ENCODE results near the gene MYT1. TPM values are rescaled to one million over a fixed set of nuclear protein-coding genes. Genes with fewer than 3 reads are reported as not detected.

MYT1 gene
- polyA plus RNA-seq, 1 of the 3 experiments (the other 2 are of a cell fraction), result 0.10 TPM

DNA sequence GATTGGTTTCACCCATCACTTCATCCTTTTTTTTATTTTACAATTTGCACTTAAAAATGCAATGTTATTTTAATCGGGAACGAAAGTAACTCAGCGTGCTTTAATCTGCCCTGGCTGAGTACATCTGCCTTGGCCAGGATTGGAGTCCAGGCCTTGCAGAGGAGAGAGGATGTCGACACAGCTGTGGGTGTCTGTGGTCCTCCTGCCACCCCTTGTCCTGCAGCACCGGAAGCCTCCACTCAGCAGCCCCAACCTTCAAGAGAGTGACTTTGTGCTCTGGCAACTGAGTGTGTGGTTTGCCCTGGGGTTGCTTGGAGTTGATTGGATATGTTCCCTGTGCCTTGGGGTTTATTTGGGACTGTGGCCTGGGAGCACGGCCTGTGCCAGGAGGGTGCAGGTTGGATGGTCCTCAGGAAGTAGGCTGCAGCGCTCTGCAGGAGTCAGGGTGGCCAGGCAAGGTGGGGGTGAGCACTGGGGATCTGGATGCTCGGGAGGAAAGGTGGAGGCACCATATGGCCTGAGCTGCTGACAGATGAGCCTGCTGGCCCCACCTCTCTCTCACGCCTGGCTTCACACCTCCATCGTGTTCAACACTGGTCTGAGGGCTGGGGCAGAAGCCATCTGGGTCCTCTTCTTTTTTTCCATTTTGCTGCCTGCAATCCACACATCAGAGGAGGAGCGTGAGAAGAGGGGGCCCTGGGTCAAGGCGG is 4.3 kb downstream of the MYT1 start:
- H4K20me1 ChIP-seq (ENCODE audit: insufficient read depth), result no peaks in the 10 kb centered on the region
- H3K4me3 ChIP-seq (ENCODE audit: low read depth in 2 of 2, low read length in 1 of 2), result no peak overlapping the region
- H2AFZ ChIP-seq (ENCODE audit: low read depth), result no peak overlapping the region
- H3K79me2 ChIP-seq (ENCODE audit: insufficient read depth), result no peaks in the 10 kb centered on the region
- H3K4me1 ChIP-seq (ENCODE audit: control insufficient read depth in 1 of 2, insufficient read depth in 2 of 2, low read depth in 1 of 2, low read length in 1 of 2), result peaks cover 0 to 48% of the 10 kb centered on the region in 2 experiments; a peak in 2 of 4 replicates
- H3F3A ChIP-seq (replicated peaks; ENCODE audit: insufficient read depth), result no peaks in the 10 kb centered on the region
- WGBS (ENCODE audit: low lambda C conversion rate), result 47% methylated on average over 9 of the region's 12 CpGs
- H3K9ac ChIP-seq, result no peak overlapping the region
- TF ChIP-seq YY1 (IDR thresholded peaks at IDR 0.05; ENCODE audit: low read depth) (no peak), RXRA (IDR thresholded peaks at IDR 0.05; ENCODE audit: borderline replicate concordance, low read depth) (no peak), MXI1 (IDR thresholded peaks at IDR 0.05; ENCODE audit: low read depth, low read length) (no peak), RAD21 (IDR thresholded peaks at IDR 0.05; ENCODE audit: low read length) (no peak), GATA2 (CRISPR knock-in tag; IDR thresholded peaks at IDR 0.05) (no peak), POLR2AphosphoS5 (IDR thresholded peaks at IDR 0.05; ENCODE audit: low read depth, low read length) (no peak), JUND (IDR thresholded peaks at IDR 0.05) (no peak), MEF2A (IDR thresholded peaks at IDR 0.05; ENCODE audit: borderline replicate concordance, low read depth) (no peak), TAF1 (IDR thresholded peaks at IDR 0.05; ENCODE audit: borderline replicate concordance, low read depth, low read length) (no peak), EZH2phosphoT487 (IDR thresholded peaks at IDR 0.05; ENCODE audit: borderline replicate concordance, low read depth) (no peak), FOXM1 (IDR thresholded peaks at IDR 0.05; ENCODE audit: low read depth) (no peak), FOSL2 (IDR thresholded peaks at IDR 0.05; ENCODE audit: borderline replicate concordance, low read depth) (no peak)
- TF ChIP-seq, protein P1, sequence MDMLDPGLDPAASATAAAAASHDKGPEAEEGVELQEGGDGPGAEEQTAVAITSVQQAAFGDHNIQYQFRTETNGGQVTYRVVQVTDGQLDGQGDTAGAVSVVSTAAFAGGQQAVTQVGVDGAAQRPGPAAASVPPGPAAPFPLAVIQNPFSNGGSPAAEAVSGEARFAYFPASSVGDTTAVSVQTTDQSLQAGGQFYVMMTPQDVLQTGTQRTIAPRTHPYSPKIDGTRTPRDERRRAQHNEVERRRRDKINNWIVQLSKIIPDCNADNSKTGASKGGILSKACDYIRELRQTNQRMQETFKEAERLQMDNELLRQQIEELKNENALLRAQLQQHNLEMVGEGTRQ (IDR thresholded peaks at IDR 0.05; ENCODE audit: borderline replicate concordance, low read depth, low read length), result no peak
- H3K27ac ChIP-seq (ENCODE audit: low read depth in 2 of 2, low read length in 1 of 2), result peak overlapping the region in 1 of 2 experiments; percentile 65; a peak in 2 of 4 replicates
- DNase-seq, result peak; percentile 71
- H3K9me2 ChIP-seq, result no peaks in the 10 kb centered on the region
- no peaks in the 10 kb centered on the region for H3K36me3 ChIP-seq (replicated peaks in 1 of 2; ENCODE audit: control insufficient read depth in 1 of 2, insufficient read depth in 2 of 2, low read length in 1 of 2)
- CTCF ChIA-PET, result interaction anchor here (1.0 to 1.5 kb wide), 4 partner anchors 13 to 48 kb away, joined by 3 to 4 read pairs (median 3); no protein-coding TSS in a partner anchor
- POLR2A ChIA-PET, result no interaction called here
- H3K9me3 ChIP-seq, result no peaks in the 10 kb centered on the region
- peaks cover 33% of the 10 kb centered on the region for H3K27me3 ChIP-seq (ENCODE audit: insufficient read depth)
- no peak overlapping the region for H3K4me2 ChIP-seq

DNA sequence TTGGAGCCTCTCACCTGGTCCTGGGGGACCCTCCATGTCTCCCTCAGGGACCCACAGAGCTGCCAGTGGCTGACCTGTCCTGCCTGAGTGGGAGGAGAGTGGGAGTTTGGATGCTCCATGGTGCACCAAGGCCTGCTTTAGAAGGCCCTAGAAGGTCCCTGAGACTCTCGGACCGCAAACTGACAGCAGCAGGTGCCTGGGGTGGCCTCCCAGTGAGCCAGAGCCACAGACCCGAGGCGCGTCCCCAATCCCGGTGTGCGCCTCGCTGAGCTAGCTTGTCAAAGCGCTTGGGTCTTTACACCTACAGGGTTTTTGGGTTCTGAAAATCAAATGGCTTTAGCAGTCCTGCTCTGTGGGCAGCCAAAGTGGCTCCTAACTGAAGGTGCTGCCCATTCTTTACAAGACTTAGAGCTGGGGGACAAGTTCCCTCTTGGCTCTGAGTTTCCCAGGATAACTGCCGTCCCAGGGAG is 4.9 kb downstream of the MYT1 start:
- Histone ChIP-seq H3K79me2 (ENCODE audit: insufficient read depth) (no peaks in the 10 kb centered on the region), H3F3A (replicated peaks; ENCODE audit: insufficient read depth) (no peaks in the 10 kb centered on the region), H3K36me3 (replicated peaks in 1 of 2; ENCODE audit: control insufficient read depth in 1 of 2, insufficient read depth in 2 of 2, low read length in 1 of 2) (no peaks in the 10 kb centered on the region), H3K9ac (no peak overlapping the region), H4K20me1 (ENCODE audit: insufficient read depth) (no peaks in the 10 kb centered on the region), H3K4me1 (ENCODE audit: control insufficient read depth in 1 of 2, insufficient read depth in 2 of 2, low read depth in 1 of 2, low read length in 1 of 2) (peaks cover 0 to 46% of the 10 kb centered on the region in 2 experiments; a peak in 2 of 4 replicates), H2AFZ (ENCODE audit: low read depth) (no peak overlapping the region), H3K9me3 (no peaks in the 10 kb centered on the region), H3K27me3 (ENCODE audit: insufficient read depth) (peaks cover 33% of the 10 kb centered on the region), H3K4me2 (no peak overlapping the region), H3K9me2 (no peaks in the 10 kb centered on the region), H3K27ac (ENCODE audit: low read depth in 2 of 2, low read length in 1 of 2) (peak overlapping the region in 1 of 2 experiments; percentile 65; a peak in 1 of 4 replicates), H3K4me3 (ENCODE audit: low read depth in 2 of 2, low read length in 1 of 2) (no peak overlapping the region)
- TF ChIP-seq GABPA (IDR thresholded peaks at IDR 0.05; ENCODE audit: low read depth) (no peak), FOXM1 (IDR thresholded peaks at IDR 0.05; ENCODE audit: low read depth) (no peak), GATA2 (CRISPR knock-in tag; IDR thresholded peaks at IDR 0.05) (no peak), NRF1 (IDR thresholded peaks at IDR 0.05; ENCODE audit: low read depth, low read length) (no peak), SIN3A (IDR thresholded peaks at IDR 0.05; ENCODE audit: borderline replicate concordance, low read depth, low read length) (no peak), MXI1 (IDR thresholded peaks at IDR 0.05; ENCODE audit: low read depth, low read length) (no peak), TAF1 (IDR thresholded peaks at IDR 0.05; ENCODE audit: borderline replicate concordance, low read depth, low read length) (no peak), RXRA (IDR thresholded peaks at IDR 0.05; ENCODE audit: borderline replicate concordance, low read depth) (no peak), EZH2phosphoT487 (IDR thresholded peaks at IDR 0.05; ENCODE audit: borderline replicate concordance, low read depth) (no peak)
- TF ChIP-seq, protein P2, sequence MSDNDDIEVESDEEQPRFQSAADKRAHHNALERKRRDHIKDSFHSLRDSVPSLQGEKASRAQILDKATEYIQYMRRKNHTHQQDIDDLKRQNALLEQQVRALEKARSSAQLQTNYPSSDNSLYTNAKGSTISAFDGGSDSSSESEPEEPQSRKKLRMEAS (IDR thresholded peaks at IDR 0.05; ENCODE audit: low read depth), result no peak
- TF ChIP-seq, protein P1 (IDR thresholded peaks at IDR 0.05; ENCODE audit: borderline replicate concordance, low read depth, low read length), result no peak
- DNase-seq, result no peak
- POLR2A ChIA-PET, result no interaction called here
- 20% methylated on average over 1 of the region's 10 CpGs for WGBS (ENCODE audit: low lambda C conversion rate)
- CTCF ChIA-PET, result interaction anchor here (1.0 to 1.5 kb wide), 3 partner anchors 13 to 47 kb away, joined by 3 to 4 read pairs (median 3); no protein-coding TSS in a partner anchor
